Dermis blood vessel endothelial cell (primary cell): ENCODE data around the gene ZNF701. TPM values are rescaled to one million over a fixed set of nuclear protein-coding genes. Genes with fewer than 3 reads are reported as not detected.
"Not testable (repeated sequence)": the region's sequence is repeated elsewhere in the genome, so short reads cannot be mapped to it uniquely, and the experiment has no call there.

ENCODE experiments used
- DNase-seq: peaks from one replicate; pipeline ENCODE4 v3.0.0; 2010
- total RNA-seq: library from RNA; depleted of rRNA; stranded (reverse); fragments of >200 nt; gene quantifications from 2 replicates; pipeline ENCODE4 v1.2.3, GENCODE V29; 2014

Gene ZNF701
- 15.1 and 22.3 TPM in 2 replicates for total RNA-seq

DNA sequence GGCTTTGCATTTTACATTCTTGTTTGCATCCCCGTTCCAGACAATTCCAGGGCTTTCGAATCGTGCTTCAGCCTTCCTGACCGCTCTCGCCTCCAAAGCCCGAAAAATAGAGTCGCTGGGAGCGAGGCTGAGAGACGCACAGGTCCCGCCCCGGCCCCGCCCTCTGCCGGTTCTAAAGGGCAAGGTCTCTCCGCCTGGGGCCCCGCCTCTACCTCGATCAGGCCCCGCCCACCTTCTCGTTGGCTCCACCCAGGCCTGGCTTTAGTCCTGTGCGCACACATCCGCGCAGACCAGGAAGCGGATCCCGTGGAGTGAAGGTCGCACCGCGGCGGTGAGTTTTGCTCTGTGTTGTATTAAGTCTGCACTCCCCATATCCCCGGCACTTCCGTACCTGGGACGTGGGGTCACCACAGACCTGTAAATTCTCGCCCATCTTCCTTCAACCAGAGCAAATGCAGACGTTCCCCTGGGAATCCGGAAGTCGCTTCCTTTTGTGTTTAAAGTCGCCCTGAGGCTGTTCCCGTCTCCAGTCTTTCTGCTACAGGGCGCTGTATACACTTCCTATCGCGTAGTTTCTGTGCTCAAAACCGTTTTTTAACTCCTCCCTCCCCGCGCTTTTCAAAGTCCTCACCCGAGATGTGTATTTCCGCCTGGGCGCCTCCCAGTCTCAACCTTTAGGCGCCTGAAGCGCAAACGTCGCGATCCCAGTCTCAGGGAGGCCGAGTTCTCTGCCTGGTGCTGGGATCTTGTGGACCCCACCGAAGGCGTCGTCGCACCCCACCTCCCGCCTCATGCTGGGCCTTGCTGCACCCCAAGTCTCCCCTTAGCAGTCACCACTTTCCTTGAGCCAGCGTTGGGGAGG is at the start of gene ZNF701:
ZNF701 (plus strand) TSS at position 288 of the 862 bp plus-strand sequence. CDS start 3,861 bp downstream, outside the sequence.
- DNase-seq: peak; percentile 95

DNA sequence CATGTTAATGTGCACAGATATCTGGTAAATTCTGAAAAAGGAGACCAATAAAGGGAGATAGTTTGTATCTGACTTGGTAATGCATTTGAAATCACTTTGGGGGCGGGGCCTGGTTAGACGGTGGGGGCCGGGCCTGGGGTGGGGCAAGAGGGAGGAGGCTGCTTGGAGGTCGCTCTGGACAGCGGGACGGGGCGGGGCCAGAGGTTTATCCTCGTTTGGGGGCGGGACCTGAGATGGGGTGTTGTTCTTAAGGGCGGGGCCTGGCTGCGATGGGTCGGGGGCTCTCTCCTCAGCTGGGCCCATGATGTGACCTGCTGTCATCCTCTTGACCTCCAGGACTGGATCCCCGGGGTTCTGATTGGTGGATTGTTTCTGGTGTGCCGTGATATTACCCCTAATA is 47.5 kb upstream of the ZNF701 start:
- DNase-seq: no peak

DNA sequence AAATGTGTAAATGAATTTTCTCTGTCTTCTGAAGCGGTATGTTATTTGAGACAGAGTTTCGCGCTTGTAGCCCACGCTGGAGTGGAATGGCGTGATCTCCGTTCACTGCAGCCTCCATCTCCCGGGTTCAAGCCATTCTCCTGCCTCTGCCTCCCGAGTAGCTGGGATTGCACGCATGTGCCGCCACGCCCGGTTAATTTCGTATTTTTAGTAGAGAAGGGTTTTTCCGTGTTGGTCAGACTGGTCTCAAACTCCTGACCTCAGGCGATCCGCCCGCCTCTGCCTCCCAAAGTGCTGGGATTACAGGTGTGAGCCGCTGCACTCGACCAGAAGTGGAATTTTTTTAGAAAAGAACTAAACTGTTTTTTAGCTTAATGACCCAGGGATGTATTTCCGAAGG is 46.0 kb upstream of the ZNF701 start:
- no peak for DNase-seq

DNA sequence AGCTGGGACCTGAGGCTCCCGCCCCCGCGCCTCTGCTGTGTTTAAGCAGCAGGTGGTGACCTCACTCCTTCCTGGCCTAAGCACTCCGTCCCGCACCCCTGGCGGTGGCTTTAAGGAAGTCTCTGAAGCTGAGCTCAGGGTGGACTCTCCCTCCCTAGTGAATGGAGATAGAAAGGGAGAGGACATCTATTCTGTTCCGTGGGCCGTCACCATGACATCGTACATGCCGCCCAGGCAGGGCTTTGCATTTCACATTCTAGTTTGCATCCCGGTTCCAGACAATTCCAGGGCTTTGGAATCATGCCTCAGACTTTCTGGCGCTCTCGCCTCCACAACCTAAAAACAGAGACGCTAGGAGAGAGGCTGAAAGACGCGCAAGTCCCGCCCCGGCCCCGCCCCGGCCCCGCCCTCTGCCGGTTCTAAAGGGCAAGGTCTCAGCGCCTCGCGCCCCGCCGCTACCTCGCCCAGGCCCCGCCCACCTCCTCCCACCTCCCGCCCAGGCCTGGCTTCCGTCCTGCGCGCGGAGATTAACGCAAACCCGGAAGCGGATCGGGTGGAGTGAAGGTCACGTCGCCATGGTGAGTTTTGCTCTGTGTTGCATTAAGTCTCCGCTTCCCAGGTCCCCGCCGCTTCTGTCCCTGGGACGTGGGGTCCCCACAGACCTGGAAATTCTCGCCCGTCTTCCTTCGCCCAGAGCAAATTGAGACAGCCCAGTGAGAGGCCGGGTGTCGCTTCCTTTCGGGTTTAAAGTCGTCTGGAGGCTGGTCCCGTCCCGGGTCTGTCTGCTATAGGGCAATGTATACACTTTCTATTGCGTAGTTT is 42.7 kb upstream of the ZNF701 start, which contains the start of gene ZNF808:
ZNF808 (plus strand) TSS at position 535 of the 822 bp plus-strand sequence. CDS start 15,617 bp downstream, outside the sequence.
- peak; percentile 96 for DNase-seq

DNA sequence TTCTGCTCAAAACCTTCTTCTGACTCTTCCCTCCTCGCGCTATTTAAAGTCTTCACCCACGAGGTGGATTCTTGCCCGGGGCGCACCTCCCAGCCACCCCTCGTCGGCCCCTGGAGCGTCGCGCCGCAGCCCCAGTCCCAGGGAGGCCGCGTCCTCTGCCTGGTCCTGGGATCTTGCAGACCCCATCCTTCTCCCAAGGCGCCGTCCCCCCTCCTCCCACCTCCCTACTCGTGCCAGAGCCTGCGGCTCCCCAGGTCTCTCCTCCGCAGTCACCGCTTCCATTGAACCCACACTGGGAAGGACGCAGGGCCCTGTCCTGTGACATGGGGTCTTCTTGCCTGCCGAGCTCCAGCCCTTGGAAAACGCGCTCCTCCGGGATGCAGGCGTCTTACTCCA is 42.1 kb upstream of the ZNF701 start:
- DNase-seq: no peak

DNA sequence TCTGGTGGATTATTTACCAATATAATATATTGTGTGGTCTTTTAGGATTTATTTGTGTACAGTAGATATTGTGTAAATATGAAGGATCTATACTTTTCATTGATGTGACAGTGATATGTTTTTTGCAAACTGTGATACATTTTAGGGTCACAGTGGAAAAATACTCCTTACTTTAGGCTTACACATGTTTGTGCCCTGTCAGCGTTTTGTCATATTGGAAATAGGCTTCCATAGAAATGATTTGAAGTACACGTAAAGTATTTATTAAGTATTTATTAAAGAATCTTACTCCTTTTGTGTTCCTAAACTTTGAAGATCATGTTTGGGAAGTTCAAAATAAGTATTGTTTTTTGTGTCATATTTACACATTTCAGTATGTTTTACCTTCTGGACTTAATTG is 37.6 kb upstream of the ZNF701 start:
- DNase-seq: no peak

DNA sequence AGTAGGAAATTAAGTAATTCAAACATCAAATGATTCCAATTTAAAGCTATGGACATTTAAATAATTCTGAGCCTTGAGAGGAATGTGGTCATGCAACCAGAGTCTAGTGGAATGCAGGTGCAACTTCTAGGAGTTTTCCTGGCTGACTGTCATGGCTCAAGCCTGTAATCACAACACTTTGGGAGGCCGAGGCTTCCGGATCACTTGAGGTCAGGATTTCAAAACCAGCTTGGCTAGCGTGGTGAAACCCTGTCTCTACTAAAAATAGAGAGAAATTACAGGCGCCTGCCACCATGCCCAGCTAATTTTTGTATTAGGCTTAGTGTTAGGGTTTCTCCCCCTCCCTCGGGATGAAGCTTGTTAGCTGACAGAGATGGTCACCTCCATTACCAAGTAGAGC is 36.2 kb upstream of the ZNF701 start:
- no peak for DNase-seq

DNA sequence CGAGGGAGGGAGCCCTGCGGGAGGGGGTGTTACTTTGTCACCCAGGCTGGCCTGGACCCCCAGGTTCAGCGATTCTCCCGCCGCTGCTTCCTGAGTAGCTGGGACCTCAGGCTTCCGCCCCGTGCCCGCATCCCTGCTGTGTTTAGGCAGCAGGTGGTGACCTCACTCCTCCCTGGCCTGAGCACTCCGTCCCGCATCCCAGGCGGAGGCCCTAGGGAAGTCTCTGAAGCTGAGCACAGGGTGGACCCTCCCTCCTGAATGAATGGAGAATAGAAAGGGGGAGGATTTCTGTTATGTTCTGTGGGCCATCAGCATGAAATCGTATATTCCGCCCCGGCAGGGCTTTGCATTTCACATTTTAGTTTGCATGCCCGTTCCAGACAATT is 34.7 kb upstream of the ZNF701 start:
- DNase-seq: not testable (repeated sequence)

DNA sequence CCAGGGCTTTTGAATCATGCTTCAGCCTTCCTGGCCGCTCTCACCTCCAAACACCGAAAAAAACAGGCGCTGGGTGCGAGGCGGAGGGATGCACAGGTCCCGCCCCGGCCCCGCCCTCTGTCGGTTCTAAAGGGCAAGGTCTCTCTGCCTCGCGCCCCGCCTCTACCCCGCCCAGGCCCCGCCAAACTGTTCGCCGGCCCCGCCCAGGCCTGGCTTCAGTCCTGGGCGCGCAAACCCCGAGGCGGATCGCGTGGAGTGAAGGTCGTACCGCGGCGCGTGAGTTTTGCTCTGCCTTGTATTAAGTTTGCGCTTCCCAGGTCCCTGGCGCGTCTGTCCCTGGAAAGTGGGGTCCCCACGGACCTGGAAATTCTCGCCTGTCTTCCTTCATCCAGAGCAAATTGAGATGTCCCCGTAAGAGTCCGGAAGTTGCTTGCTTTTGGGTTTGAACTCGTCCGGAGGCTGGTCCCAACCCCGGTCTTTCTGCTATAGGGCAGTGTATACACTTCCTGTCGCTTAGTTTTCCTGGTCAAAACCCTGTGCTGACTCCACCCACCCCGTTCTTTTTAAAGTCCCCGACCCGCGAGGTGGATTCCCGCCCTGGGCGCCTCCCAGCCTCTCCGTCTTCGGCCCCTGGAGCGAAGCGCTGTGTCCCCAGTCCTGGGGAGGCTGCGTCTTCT is 34.2 kb upstream of the ZNF701 start:
- peak; percentile 78 for DNase-seq

DNA sequence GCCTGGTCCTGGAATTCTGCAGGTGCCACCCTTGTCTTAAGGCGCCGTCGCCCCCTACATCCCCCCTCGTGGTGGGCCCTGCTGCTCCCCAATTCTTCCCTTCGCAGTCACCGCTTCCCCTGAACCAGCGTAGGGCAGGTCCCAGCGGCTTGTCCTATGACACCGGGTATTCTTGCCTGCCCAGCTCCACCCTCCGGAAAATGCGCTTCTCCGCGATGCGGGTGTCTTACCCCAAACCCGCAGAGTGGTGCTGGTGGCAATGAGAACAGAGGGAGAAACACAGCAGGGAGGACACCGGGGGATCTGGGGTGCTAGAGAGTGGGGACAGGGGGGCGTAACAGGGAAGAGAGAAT is 33.7 kb upstream of the ZNF701 start:
- no peak for DNase-seq

DNA sequence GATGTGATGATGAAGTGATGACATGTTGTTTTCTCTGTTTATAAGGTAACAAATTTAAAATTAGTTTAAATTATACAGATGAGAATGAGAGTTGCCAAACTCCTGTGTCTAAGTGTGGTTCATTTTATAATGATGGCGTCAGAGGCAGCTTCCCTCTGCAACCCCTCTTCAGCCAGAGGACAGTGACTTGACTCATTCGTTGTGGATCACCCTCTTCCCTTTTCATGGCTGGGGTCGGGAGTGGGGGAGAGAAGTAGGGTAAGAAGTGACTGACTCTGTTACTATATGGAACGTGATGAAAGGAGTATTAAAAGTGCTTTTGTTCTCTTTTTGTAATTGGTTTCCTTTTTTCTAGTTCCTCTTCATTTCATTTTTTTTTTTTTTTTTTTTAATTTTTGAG is 31.3 kb upstream of the ZNF701 start:
- not testable (repeated sequence) for DNase-seq

DNA sequence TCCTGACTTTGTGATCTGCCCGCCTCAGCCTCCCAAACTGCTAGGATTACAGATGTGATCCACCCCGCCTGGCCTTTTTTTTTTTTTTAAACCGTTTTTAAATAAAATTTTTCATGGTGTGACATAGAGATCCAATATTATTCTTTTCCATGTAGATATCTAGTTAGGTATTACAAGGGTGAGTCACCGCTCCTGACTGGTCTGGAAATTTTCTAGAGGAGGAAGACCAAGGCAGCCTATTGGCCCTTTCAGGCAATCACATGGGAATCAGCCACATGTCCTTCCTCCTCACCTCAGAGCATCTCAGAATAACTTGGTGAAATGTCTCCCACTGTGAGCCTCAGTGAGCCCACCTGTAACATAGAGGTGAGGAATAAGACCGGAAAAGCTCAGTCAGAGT is 28.9 kb upstream of the ZNF701 start:
- not testable (repeated sequence) for DNase-seq

DNA sequence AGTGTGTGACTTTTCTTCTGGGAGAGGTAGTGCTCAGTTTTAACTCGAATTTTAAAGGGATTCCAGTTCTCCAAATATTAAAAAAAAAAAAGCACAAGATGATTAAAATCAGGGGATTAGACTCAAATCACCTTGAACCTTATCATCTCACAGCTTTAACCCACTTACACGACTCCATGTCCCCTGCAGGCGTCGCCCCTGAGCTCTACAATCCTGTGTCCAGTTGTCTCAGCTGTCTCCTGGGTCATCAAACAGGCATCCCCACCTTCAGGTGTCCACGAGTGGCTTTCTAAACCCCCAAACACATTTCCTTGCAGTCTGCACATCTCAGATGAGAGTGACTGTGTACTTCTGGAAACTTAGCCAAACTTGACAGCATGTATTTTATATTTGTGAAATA is 28.5 kb upstream of the ZNF701 start:
- no peak for DNase-seq

DNA sequence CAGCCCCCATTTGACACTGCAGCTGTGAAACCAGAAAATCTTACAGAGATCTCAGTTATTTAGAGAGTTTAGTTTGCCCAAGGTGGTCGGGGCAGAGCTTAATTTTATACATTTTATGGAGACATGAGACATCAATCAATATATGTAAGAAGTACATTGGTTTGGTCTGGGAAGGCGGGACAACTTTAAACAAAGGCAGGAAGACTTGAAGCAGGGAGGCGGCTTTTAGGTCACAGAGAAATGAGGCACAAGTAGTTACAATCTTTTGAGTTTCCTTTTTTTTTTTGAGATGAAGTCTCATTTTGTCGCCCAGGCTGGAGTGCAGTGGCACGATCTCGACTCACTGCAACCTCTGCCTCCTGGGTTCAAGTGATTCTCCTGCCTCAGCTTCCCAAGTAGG is 27.5 kb upstream of the ZNF701 start:
- peak; percentile 56 for DNase-seq

DNA sequence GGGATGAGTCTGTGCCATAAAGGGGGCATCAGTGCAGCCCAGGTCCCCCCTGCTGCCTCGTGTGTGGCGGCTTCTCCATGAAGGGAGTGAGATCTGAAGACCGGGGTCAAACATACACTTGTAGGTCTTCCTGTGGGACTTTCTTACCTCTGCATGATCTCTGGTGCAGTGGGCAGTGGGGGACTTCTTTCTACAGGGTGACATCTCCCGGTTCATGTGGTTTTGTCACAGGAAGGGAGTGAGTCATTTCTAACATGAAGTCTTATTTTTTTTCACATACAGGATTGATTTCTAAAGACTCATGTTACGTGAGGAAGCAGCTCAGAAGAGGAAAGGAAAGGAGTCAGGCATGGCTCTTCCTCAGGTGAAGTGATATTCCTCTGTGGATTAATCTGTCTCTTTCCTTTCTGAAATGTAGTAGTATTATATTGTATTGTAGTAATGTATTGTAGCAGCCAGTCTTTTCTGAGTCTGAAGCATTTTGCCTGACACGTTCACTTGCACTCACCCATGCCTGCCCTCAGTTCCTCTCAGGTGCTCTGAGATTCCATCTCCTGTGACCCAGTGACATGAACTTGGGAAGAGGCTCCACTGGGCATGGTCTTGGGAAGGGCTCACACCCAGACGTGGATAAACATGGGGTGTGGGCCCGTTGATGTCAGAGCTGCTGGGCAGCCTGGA is 27.0 kb upstream of the ZNF701 start:
- peak; percentile 48 for DNase-seq

DNA sequence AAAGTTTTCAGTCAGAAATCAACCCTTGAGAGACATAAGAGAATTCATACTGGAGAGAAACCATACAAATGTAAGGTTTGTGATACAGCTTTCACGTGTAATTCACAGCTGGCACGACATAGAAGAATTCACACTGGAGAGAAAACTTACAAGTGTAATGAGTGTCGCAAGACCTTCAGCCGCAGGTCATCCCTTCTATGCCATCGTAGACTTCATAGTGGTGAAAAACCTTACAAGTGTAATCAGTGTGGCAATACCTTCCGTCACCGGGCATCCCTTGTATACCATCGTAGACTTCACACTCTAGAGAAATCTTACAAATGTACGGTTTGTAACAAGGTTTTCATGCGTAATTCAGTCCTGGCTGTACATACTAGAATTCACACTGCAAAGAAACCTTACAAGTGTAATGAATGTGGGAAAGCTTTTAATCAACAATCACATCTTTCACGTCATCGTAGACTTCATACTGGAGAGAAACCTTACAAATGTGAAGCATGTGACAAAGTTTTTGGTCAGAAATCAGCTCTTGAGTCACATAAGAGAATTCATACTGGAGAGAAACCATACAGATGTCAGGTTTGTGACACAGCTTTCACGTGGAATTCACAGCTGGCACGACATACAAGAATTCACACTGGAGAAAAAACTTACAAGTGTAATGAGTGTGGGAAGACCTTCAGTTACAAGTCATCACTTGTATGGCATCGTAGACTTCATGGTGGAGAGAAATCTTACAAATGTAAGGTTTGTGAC is 15.7 kb upstream of the ZNF701 start:
- no peak for DNase-seq

DNA sequence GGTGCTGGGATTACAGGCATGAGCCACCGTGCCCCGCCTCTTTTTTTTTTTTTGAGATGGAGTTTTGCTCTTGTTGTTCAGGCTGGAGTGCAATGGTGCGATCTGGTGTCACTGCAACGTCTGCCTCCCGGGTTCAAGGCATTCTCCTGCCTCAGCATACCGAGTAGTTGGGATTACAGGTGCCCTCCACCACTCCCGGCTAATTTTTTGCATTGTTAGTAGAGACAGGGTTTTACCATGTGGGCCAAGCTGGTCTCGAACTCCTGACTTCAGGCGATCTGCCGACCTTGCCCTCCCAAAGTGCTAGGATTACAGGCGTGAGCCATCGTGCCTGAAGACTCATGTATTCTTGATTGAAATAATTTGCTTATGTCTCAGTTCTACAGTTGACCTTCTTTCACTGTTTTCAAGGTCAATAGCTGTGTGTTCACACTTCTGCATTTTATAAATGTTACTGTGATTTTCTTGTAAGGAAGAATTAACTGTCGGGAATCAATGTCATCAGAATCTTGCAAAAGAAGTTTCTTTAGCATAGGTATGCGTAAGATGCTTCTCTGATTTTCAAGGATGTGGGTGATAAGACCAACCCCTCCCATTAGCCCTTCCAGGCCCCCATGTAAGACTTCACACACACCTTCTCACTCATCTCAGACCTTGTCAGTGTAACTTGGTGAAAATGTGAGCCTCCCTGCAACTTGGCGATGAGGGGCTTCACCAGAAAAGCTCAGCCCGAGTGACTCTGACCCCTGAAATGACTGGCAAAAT is 12.7 kb upstream of the ZNF701 start:
- DNase-seq: no peak

DNA sequence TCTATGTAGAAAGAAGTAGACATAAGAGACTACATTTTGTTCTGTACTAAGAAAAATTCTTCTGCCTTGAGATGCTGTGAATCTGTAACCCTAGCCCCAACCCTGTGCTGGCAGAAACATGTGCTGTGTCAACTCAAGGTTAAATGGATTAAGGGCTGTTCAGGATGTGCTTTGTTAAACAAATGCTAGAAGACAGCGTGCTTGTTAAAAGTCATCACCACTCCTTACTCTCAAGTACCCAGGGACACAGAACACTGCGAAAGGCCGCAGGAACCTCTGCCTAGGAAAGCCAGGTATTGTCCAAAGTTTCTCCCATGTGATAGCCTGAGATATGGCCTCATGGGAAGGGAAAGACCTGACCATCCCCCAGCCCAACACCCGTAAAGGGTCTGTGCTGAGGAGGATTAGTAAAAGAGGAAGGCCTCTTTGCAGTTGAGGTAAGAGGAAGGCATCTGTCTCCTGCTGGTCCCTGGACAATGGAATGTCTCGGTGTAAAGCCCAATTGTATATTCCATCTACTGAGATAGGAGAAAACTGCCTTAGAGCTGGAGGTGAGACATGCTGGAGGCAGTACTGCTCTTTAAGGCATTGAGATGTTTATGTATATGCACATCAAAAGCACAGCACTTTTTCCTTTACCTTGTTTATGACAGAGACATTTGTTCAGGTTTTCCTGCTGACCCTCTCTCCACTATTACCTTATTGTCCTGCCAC is 11.2 kb upstream of the ZNF701 start:
- not testable (repeated sequence) for DNase-seq

DNA sequence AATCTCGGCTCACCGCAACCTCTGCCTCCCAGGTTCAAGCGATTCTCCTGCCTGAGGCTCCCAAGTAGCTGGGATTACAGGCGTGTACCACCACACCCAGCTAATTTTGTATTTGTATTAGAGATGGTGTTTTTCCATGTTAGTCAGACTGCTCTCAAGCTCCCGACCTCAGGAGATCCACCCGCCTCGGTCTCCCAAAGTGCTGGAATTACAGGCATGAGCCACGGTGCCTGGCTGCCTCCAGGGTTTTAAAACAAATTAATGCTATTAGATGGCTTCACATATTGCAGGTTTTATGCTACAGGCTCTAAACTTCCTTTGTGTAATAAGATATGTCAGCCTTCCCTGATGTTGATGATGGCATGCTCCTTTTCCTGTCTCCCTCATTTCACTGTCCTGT is 8.5 kb upstream of the ZNF701 start:
- DNase-seq: not testable (repeated sequence)

DNA sequence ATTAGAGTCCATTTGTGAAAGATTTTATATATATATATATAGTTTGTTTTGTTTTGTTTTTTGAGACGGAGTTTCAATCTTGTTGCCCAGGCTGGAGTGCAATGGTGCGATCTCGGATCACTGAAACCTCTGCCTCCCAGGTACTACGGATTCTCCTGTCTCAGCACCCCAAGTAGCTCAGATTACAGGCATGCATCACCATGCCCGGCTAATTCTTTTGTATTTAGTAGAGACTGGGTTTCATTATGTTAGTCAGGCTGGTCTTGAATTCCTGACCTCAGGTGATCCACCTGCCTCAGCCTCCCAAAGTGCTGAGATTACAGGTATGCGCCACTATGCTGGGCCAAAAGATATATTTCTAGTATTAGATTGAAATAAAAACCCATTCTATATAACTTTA is 4.0 kb upstream of the ZNF701 start:
- no peak for DNase-seq
